ENCODE measurements around the gene FAM118A. TPM values are rescaled to one million over a fixed set of nuclear protein-coding genes. Genes with fewer than 3 reads are reported as not detected.

Gene FAM118A
- total RNA-seq, 1 experiment from 2014 or later = 21.3 TPM

DNA sequence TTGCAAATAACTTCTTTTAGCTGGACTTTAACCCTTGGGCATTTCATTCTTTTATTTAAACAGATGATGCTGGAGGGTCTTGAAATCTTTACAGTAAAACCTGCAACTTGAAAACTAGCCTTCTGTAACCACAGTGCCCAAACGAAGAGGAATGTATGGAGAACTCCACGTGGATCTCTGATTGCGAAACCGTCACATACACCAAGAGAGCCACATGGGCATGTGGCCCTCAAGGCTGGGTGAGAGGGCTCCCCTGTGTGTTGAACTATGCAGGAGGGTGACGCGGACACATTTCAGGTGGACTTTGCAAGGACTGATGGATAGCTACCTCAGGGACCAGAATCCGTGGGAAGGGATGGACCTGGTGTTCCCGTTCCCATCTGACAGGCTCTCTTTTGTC, 30.6 kb downstream of the FAM118A start (continued):
- TF ChIP-seq TEAD4 (CRISPR knock-in tag; IDR thresholded peaks at IDR 0.05) (no peak), MYBL2 (CRISPR knock-in tag; IDR thresholded peaks at IDR 0.05) (no peak), RELA (CRISPR knock-in tag; IDR thresholded peaks at IDR 0.05; ENCODE audit: borderline replicate concordance) (no peak), E2F4 (CRISPR knock-in tag; IDR thresholded peaks at IDR 0.05; ENCODE audit: borderline replicate concordance, low read depth) (no peak), NFATC4 (CRISPR knock-in tag; IDR thresholded peaks at IDR 0.05) (no peak), TCF7 (CRISPR knock-in tag; IDR thresholded peaks at IDR 0.05; ENCODE audit: low read depth) (no peak)

DNA sequence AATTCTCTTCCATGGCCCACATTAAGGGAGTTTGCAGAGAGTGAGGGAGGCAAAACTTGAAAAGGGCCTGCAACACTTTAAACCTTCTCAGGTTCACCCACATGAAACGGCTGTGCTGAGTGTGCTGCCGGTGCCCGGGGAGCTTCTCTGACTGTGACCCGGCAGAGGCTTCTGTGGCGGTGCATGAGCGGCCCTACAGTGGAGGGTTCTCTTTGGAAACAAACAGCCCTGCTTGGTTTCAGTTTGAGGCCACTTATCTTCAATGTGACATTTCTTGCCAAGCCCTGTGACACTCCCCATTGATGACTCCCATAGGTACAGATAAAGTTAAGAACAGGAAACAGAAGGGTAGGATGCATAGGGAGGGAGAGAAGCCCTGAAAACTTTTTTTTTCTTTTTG, 31.8 kb downstream of the FAM118A start:
- Mint-ChIP-seq H3K4me1 (no peaks in the 10 kb centered on the region), H3K27me3 (ENCODE audit: low read depth) (no peaks in the 10 kb centered on the region), H3K4me3 (no peak overlapping the region), H3K36me3 (peaks cover 7% of the 10 kb centered on the region), H3K27ac (no peak overlapping the region), H3K9me3 (no peaks in the 10 kb centered on the region)
- ChIA-PET CTCF (no interaction called here), POLR2A (no interaction called here)
- DNase-seq (ENCODE audit: low spot score) (no peak), ATAC-seq (no peak)
- no peak for TF ChIP-seq E2F4 (CRISPR knock-in tag; IDR thresholded peaks at IDR 0.05; ENCODE audit: borderline replicate concordance, low read depth)
- no peak for TF ChIP-seq CBFB (CRISPR knock-in tag; IDR thresholded peaks at IDR 0.05; ENCODE audit: low read depth)
- no peak for TF ChIP-seq NFATC4 (CRISPR knock-in tag; IDR thresholded peaks at IDR 0.05)
- TF ChIP-seq, protein P1, sequence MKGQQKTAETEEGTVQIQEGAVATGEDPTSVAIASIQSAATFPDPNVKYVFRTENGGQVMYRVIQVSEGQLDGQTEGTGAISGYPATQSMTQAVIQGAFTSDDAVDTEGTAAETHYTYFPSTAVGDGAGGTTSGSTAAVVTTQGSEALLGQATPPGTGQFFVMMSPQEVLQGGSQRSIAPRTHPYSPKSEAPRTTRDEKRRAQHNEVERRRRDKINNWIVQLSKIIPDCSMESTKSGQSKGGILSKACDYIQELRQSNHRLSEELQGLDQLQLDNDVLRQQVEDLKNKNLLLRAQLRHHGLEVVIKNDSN (CRISPR knock-in tag; IDR thresholded peaks at IDR 0.05) = no peak
- TF ChIP-seq SOX15 (CRISPR knock-in tag; IDR thresholded peaks at IDR 0.05) = no peak
- TF ChIP-seq KAT7 (CRISPR knock-in tag; IDR thresholded peaks at IDR 0.05; ENCODE audit: borderline replicate concordance) = no peak
- no peak for TF ChIP-seq TEAD4 (CRISPR knock-in tag; IDR thresholded peaks at IDR 0.05)
- TF ChIP-seq NFYB (CRISPR knock-in tag; conservative IDR thresholded peaks at IDR 0.05; ENCODE audit: low read depth) = no peak
- no peak for TF ChIP-seq CDX4 (CRISPR knock-in tag; IDR thresholded peaks at IDR 0.05; ENCODE audit: borderline replicate concordance)
- no peak for TF ChIP-seq ETV6 (CRISPR knock-in tag; IDR thresholded peaks at IDR 0.05)
- TF ChIP-seq ZNF138 (CRISPR knock-in tag; conservative IDR thresholded peaks at IDR 0.05) = no peak
- TF ChIP-seq FOXJ3 (CRISPR knock-in tag; IDR thresholded peaks at IDR 0.05; ENCODE audit: borderline replicate concordance) = no peak
- TF ChIP-seq NR3C1 (CRISPR knock-in tag; conservative IDR thresholded peaks at IDR 0.05; ENCODE audit: low read depth) = no peak
- no peak for TF ChIP-seq HMGA2 (CRISPR knock-in tag; IDR thresholded peaks at IDR 0.05)
- TF ChIP-seq NR1H2 (CRISPR knock-in tag; IDR thresholded peaks at IDR 0.05) = no peak
- TF ChIP-seq MAX (CRISPR knock-in tag; IDR thresholded peaks at IDR 0.05) = no peak
- no peak for TF ChIP-seq E2F5 (CRISPR knock-in tag; IDR thresholded peaks at IDR 0.05)
- no peak for TF ChIP-seq JAZF1 (CRISPR knock-in tag; IDR thresholded peaks at IDR 0.05)
- TF ChIP-seq MXD4 (CRISPR knock-in tag; IDR thresholded peaks at IDR 0.05; ENCODE audit: borderline replicate concordance) = no peak

All from WTC11 (cell line).